Stimulated activated CD4-positive, alpha-beta T cell treated with anti-CD3 and anti-CD28 coated beads, Interleukin-1b, Interleukin-23, amount 100 ng/mL, for 4 hours (primary cell): Measurements from ENCODE around the gene CMSS1.

Experiments
- DNase-seq, 2 donors: peaks; one replicate each; pipeline ENCODE4 v3.0.0-alpha.2; 2020; ENCODE audit warnings: low read depth in 2 of 2

The CMSS1 gene

GRCh38 chr3:99960123-99960878, 142.6 kb downstream of the CMSS1 start:
- no peak for DNase-seq

GRCh38 chr3:99960941-99961340, 143.3 kb downstream of the CMSS1 start:
- DNase-seq, result no peak

GRCh38 chr3:99961756-99962515, 144.3 kb downstream of the CMSS1 start:
- DNase-seq, result no peak

- DNase-seq, result no peak
Measured at GRCh38 chr3:99962703-99963102, 145.0 kb downstream of the CMSS1 start.

GRCh38 chr3:99965077-99965476, 147.4 kb downstream of the CMSS1 start:
- DNase-seq, result no peak

GRCh38 chr3:99965681-99966408, 148.2 kb downstream of the CMSS1 start:
- DNase-seq, result no peak

- no peak for DNase-seq
Measured at GRCh38 chr3:99966662-99967416, 149.2 kb downstream of the CMSS1 start.

GRCh38 chr3:99967796-99968195, 150.1 kb downstream of the CMSS1 start:
- no peak for DNase-seq

GRCh38 chr3:99969136-99969535, 151.5 kb downstream of the CMSS1 start:
- DNase-seq, result no peak

- DNase-seq, result no peak
Measured at GRCh38 chr3:99970198-99970597, 152.5 kb downstream of the CMSS1 start.

GRCh38 chr3:99971761-99972160, 154.1 kb downstream of the CMSS1 start:
- no peak for DNase-seq

GRCh38 chr3:99972380-99973104, 154.9 kb downstream of the CMSS1 start:
- DNase-seq, result no peak

- DNase-seq, result no peak
Measured at GRCh38 chr3:99974989-99975388, 157.3 kb downstream of the CMSS1 start.

GRCh38 chr3:99976584-99976983, 158.9 kb downstream of the CMSS1 start:
- DNase-seq, result no peak

- DNase-seq, result no peak
Measured at GRCh38 chr3:99978221-99978620, 160.6 kb downstream of the CMSS1 start.

GRCh38 chr3:99980606-99981005, 162.9 kb downstream of the CMSS1 start:
- DNase-seq, result no peak

GRCh38 chr3:99981138-99981537, 163.5 kb downstream of the CMSS1 start:
- no peak for DNase-seq

- no peak for DNase-seq
Measured at GRCh38 chr3:99982650-99983049, 165.0 kb downstream of the CMSS1 start.

- no peak for DNase-seq
Measured at GRCh38 chr3:99984139-99984538, 166.5 kb downstream of the CMSS1 start.

- no peak for DNase-seq
Measured at GRCh38 chr3:99984668-99985067, 167.0 kb downstream of the CMSS1 start.

- DNase-seq, result no peak
Measured at GRCh38 chr3:99990179-99990578, 172.5 kb downstream of the CMSS1 start.
